Brain pericyte (primary cell): ENCODE measurements around the gene MOK.

Experiments
- DNase-seq: peaks from one replicate; pipeline ENCODE4 v3.0.0-alpha.2; 2012; ENCODE audit warnings: low read depth, low spot score

MOK gene

DNA sequence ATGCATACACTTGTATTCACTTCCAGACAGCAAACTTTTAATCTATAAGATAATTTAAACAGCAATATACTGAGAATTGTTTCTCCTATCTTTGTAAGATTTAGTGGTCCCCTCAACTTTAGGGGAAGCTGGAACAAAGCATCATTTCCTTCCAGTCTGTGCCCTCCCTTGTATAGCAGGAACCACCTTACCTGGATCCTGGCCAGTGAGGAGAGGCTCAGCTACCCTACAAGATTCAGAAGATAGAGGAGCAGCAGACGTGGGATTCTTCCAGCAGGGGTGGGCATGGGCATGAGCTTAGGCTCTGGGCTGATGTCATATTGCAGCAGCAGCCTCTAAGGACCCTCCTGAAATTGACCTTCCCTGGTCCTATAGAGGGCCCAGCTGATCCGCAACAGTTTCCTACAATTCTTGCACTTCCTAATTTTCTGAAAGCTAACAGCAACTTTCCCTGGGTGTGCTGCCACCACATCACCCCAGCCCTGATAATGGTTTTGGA, 21.3 kb downstream of the MOK start:
- no peak for DNase-seq

GRCh38 chr14:102282751-102283465, 22.1 kb downstream of the MOK start:
- DNase-seq, result no peak

DNA sequence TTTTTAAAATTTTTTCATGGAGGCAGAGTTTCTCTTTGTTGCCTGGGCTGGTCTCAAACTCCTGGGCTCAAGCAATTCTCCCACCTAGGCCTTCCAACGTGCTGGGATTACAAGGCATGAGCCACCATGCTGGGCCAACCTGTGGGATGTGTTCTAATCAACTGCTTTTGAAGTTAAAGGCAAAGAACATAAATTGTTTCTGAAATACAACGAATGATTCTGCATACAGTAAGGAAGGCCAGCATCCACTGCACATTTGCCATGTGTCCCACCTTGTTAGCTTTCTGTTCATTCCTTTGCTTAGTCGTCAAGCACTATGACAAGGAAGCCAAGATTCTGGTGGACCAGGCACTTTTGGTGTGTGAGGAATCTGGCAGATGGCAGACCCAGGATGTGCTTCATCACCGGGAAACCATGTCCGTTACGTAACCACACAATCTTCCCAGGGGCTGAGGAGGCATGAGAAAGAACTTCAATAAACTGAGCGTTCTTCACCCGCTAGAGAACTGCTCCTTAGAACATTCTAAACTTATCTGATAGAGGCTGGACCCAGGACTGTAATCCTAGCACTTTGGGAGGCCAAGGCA, 24.5 kb downstream of the MOK start:
- DNase-seq, result peak; percentile 49

- no peak for DNase-seq
Observed at GRCh38 chr14:102279688-102280348, 25.1 kb downstream of the MOK start.

DNA sequence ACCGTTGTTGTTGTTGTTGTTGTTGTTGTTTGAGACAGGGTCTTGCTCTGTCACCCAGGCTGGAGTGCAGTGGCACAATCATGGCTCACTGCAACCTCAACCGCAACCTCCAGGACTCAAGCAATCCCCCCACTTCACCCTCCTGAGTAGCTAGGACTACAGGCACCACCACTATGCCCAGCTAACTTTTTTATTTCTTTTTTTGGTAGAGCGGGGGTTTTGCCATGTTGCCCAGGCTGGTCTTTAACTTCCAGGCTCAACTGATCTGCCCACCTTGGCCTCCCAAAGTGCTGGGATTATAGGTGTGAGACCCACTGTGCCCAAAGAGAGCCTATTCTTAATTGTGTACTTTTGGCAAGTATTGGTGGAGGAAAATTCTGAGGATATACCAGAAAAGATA, 25.7 kb downstream of the MOK start:
- DNase-seq, result no peak

GRCh38 chr14:102278631-102278935, 26.4 kb downstream of the MOK start:
- no peak for DNase-seq

- DNase-seq, result no peak
Observed at GRCh38 chr14:102277874-102278630, 26.9 kb downstream of the MOK start.

- DNase-seq, result no peak
Observed at GRCh38 chr14:102275866-102276265, 29.1 kb downstream of the MOK start.

DNA sequence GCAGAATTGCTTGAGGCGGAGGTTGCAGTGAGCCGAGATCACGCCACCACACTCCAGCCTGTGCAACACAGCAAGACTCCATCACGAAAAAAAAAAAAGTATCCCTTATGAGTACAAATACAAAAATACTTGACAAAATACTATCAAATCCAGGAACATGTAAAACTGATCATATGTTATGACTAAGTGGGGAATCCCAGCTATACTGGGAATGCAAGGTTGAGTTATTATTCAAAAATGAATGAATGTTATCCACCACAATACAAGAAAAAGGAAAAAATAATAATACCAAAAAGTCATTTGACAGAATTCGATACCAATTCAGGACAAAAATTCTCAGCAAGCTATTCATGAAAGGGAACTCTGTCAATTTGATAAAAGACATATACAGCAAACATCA, 32.6 kb downstream of the MOK start:
- no peak for DNase-seq

DNA sequence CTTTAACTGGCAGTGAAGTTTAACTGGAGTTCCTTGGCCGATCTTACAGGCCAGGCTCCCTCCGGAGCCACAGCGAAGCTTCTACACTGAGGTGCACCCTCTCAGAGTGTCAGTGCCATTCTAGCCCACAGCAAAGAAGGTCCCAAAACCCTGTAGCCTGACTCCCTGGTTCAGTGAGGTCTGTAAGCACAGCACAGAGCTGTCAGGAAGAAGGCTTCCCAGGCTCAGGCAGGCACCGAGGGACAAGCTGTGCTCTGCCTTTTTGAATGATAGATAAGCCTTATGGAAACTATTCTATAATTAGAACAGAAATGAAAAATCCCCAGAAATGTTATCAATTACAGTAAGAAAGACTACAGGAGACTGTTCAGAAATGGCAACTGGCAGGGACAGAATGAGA, 40.2 kb downstream of the MOK start:
- DNase-seq, result no peak

- DNase-seq, result no peak
Observed at GRCh38 chr14:102264355-102264754, 40.6 kb downstream of the MOK start.

DNA sequence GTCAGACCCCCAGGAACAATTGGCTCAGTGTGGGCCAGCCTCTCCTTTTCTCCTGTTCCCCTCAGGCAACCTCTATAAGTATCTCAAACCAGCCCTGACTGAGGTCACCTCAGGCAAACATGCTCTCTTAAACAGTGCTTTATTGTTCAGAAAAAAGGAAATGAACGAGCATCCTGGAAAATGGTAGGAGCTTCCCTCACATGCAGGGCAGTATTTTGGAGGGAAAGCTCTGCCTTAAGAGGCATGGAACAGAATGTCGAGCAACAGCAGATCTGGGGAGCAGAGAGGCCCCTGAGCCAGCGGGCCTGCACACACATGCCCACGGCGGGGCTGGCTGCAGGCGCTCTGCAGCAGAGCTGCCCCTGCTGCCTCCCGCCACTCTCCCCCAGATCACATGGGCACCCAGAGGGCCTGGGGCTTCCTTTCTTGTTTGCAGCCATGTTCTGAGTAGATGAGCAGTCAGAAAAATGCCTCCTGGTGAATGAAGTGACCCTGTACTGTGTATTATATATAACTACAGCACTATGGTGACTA, 42.0 kb downstream of the MOK start:
- no peak for DNase-seq

DNA sequence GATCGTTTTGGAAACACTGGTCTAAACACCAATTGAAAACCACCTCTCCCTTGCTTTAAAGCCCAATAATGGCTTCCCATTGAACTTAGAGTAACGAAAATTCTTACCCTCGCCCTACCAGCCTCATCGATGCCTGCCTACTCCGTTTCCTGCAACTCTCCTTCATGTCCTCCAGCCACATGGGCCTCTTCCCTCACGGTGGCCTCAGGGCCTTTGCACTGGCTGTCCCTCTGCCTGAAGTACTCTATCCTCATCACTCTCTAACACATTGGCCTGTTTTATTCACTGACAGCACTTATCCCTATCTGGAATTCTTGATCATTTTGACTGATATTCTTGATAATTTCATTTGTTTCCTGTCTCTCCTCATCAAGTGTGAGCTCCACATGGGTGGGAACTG, 46.8 kb downstream of the MOK start:
- DNase-seq, result no peak

- DNase-seq, result no peak
Observed at GRCh38 chr14:102256716-102257115, 48.2 kb downstream of the MOK start.

GRCh38 chr14:102255401-102256190, 49.4 kb downstream of the MOK start:
- no peak for DNase-seq

- DNase-seq, result no peak
Observed at GRCh38 chr14:102252834-102253801, 51.8 kb downstream of the MOK start.

DNA sequence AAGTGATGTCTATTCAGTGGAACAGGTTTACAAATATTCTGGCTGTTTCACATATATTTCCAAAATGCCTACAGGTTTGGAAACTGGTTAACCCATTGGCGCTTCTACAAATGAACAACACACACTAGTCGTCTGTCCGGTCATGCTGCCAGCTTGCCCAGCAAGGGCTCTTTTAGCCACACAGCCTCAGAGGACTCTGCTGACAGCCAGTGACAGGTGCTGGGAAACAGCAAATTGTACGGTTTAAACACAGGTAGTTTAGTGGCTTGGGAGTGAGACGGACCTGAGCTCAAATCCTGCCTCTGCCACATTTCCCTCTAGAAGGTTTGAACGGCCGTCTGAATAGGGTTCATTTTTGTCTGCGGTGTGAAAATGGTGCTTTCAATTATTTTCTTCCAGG, 53.8 kb downstream of the MOK start:
- no peak for DNase-seq

DNA sequence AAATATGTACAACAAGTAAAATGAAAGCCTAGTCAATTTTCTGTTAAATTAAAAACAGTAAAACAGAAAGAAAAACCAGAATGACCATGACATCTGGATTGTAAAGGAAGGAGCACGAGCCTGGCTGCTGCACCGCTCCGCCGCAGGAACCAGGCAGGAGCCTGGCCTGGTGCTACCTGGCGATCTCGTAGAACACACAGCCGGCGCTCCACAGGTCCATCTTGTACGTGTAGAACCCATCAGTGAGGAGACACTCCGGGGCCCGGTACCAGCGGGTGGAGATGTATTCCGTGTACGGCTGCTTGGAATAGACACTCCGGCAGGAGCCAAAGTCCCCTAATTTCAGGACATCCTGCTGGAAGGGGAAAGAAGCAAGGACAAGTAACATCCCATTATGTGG, 54.3 kb downstream of the MOK start:
- no peak for DNase-seq

GRCh38 chr14:102249981-102250380, 55.0 kb downstream of the MOK start:
- DNase-seq, result no peak

DNA sequence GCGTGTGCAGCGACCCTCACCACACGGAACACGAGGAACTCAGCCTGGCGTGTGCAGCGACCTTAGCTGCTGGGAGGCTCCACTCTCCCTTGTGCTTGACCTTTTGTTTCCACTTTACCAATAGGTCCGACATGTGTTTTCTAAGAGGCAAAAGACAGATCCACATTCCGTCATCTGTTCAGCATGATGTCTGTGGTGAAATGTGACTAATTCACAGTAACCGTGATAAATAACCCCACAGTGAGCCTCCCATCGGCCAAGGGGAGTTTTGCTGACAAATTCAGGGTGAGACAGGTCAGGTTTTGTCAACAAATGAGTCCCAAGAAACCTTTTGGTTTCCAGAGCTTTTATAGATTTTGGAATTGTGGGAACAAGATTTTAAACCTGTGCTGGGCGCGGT, 55.9 kb downstream of the MOK start:
- peak; percentile 52 for DNase-seq
